K562 (cell line): ENCODE data around the gene CCDC9B. TPM values are rescaled to one million over a fixed set of nuclear protein-coding genes. Genes with fewer than 3 reads are reported as not detected.

ENCODE experiments used
- E2F8 ChIP-seq: fragments of 450-650 bp; IDR thresholded peaks from 2 replicates; pipeline ENCODE4 v1.7.1; 2018; ENCODE audit warnings: mild to moderate bottlenecking, low read depth; ENCODE audit not compliant: partially characterized antibody
- EWSR1 ChIP-seq: fragments of 450-650 bp; IDR thresholded peaks from 2 replicates; pipeline ENCODE4 v1.6.1; 2018; ENCODE audit warnings: borderline replicate concordance, mild to moderate bottlenecking, low read depth, moderate library complexity; ENCODE audit not compliant: partially characterized antibody
- KHSRP ChIP-seq: fragments of 450-650 bp; IDR thresholded peaks from 2 replicates; pipeline ENCODE4 v1.6.1; 2017
- NCOR1 ChIP-seq: fragments of 450-650 bp; IDR thresholded peaks from 2 replicates; pipeline ENCODE4 v1.6.1; 2016; ENCODE audit warnings: mild to moderate bottlenecking, moderate library complexity
- NRF1 ChIP-seq, 2 experiments: fragments of 450-650 bp; IDR thresholded peaks in 1 of 2; conservative IDR thresholded peaks in 1 of 2; 2 replicates each; pipeline ENCODE4 v1.6.1; 2014; ENCODE audit warnings: mild to moderate bottlenecking in 2 of 2
- POLR2AphosphoS5 ChIP-seq: IDR thresholded peaks from 2 replicates; pipeline ENCODE4 v1.6.1; 2011; ENCODE audit warnings: mild to moderate bottlenecking, low read depth, low read length, moderate library complexity; ENCODE audit not compliant: control insufficient read depth, insufficient read depth
- SMC3 ChIP-seq: conservative IDR thresholded peaks from 2 replicates; pipeline ENCODE4 v1.6.1; 2011; ENCODE audit warnings: low read depth, low read length, improper control_type of control experiment; ENCODE audit not compliant: insufficient read depth
- TAL1 ChIP-seq: fragments of 450-650 bp; IDR thresholded peaks from 2 replicates; pipeline ENCODE4 v1.6.1; 2016; ENCODE audit warnings: mild to moderate bottlenecking
- VEZF1 ChIP-seq: fragments of 200-800 bp; sonication (Bioruptor generic); IDR thresholded peaks from 2 replicates; pipeline ENCODE4 v1.6.1; 2017; ENCODE audit warnings: missing genetic modification characterization, missing compliant biosample characterization
- ZNF785 ChIP-seq: fragments of 250-450 bp; sonication (Bioruptor Pico); IDR thresholded peaks from 2 replicates; pipeline ENCODE4 v1.4.0; 2020; ENCODE audit warnings: mild to moderate bottlenecking
- ZNF830 ChIP-seq: fragments of 250-450 bp; sonication (Bioruptor Pico); IDR thresholded peaks from 2 replicates; pipeline ENCODE4 v1.5.0; 2021; ENCODE audit warnings: mild to moderate bottlenecking
- polyA plus RNA-seq, 8 experiments: library from polyadenylated mRNA; depleted of rRNA in 4 of 8; stranded (reverse) in 5 of 8; unstranded in 3 of 8; fragments of >200 nt; fragmentation: Nextera tagmentation in 2 of 8; fragmentation: Illumina TruSeq in 1 of 8; extraction: Ambion mirVana in 2 of 8; extraction: Trizol in 1 of 8; gene quantifications; 2 replicates each; pipeline versions ENCODE4 v1.2.1 to v1.2.3, GENCODE V29; 2011 to 2014; ENCODE audit warnings: inconsistent platforms in 1 of 8, missing spikeins in 1 of 8
- total RNA-seq, 7 experiments: library from RNA; depleted of rRNA in 6 of 7; stranded (reverse); fragments of >200 nt in 6 of 7; fragmentation: Illumina TruSeq in 2 of 7; extraction: Trizol in 2 of 7; gene quantifications; 2 replicates each; pipeline versions ENCODE4 v1.2.1 to v1.2.3, GENCODE V29; 2011 to 2021; ENCODE audit warnings: low replicate concordance in 1 of 7

The CCDC9B gene
- total and polyA plus RNA-seq, 9 of the 15 experiments (the other 6 are each of a cell fraction or from before 2014, with no cell fraction given) = 0.01 to 0.47 (median 0.15) TPM; not detected in 1

GRCh38 chr15:40310001-40310959 is 30.5 kb downstream of the CCDC9B start (continued):
- TF ChIP-seq VEZF1 (CRISPR knock-in tag) (peak; percentile 55), ZNF830 (no peak), SMC3 (peak; percentile 94), POLR2AphosphoS5 (no peak), KHSRP (no peak), TAL1 (no peak), E2F8 (no peak), NCOR1 (no peak), NRF1 (conservative IDR thresholded peaks at IDR 0.05 in 1 of 2, IDR thresholded peaks at IDR 0.05 in 1 of 2) (no peak), EWSR1 (no peak), ZNF785 (no peak)
